ENCODE measurements around the gene UROS. TPM values are rescaled to one million over a fixed set of nuclear protein-coding genes. Genes with fewer than 3 reads are reported as not detected.
A peak's percentile ranks its signal among the peaks of the same experiment; 100 is the strongest.

UROS gene
- total and polyA plus RNA-seq, 5 donors from 2014 or later = 22.3 to 72.6 (median 62.5) TPM

- Histone ChIP-seq H3K36me3 (ENCODE audit: control insufficient read depth, insufficient read depth, low read length) (peaks cover 12% of the 10 kb centered on the region), H3K27me3 (ENCODE audit: control insufficient read depth, insufficient read depth, low read length) (no peaks in the 10 kb centered on the region), H3K9me3 (ENCODE audit: control insufficient read depth in 2 of 2, low read length in 2 of 2) (no peaks in the 10 kb centered on the region), H3K4me3 (ENCODE audit: low read depth, low read length) (no peak overlapping the region), H3K27ac (ENCODE audit: insufficient read depth, low read length, poor library complexity, severe bottlenecking) (no peak overlapping the region), H3K4me1 (ENCODE audit: control insufficient read depth, insufficient read depth, low read length, poor library complexity, severe bottlenecking) (no peaks in the 10 kb centered on the region)
- Mint-ChIP-seq H3K27ac (no peak overlapping the region), H3K4me3 (no peak overlapping the region), H3K36me3 (peaks cover 29% of the 10 kb centered on the region), H3K27me3 (no peaks in the 10 kb centered on the region), H3K9me3 (no peaks in the 10 kb centered on the region), H3K4me1 (peaks cover 0 to 2% (median 0%) of the 10 kb centered on the region in 4 donors)
- DNase-seq (no peak), ATAC-seq (ENCODE audit: low read depth in 2 of 2) (no peak)
Observed at GRCh38 chr10:125844751-125845221, 21.7 kb upstream of the UROS start.

GRCh38 chr10:125843603-125844329 lies 20.7 kb upstream of the UROS start:
- H3K27me3 Mint-ChIP-seq = no peaks in the 10 kb centered on the region
- H3K27me3 ChIP-seq (ENCODE audit: control insufficient read depth, insufficient read depth, low read length) = no peaks in the 10 kb centered on the region
- no peak overlapping the region for H3K27ac ChIP-seq (ENCODE audit: insufficient read depth, low read length, poor library complexity, severe bottlenecking)
- DNase-seq (no peak), ATAC-seq (ENCODE audit: low read depth in 2 of 2) (no peak)
- no peak overlapping the region for H3K27ac Mint-ChIP-seq
- no peak overlapping the region for H3K4me3 Mint-ChIP-seq
- no peaks in the 10 kb centered on the region for H3K4me1 ChIP-seq (ENCODE audit: control insufficient read depth, insufficient read depth, low read length, poor library complexity, severe bottlenecking)
- H3K9me3 ChIP-seq (ENCODE audit: control insufficient read depth in 2 of 2, low read length in 2 of 2) = no peaks in the 10 kb centered on the region
- H3K36me3 Mint-ChIP-seq = peaks cover 29% of the 10 kb centered on the region
- no peak overlapping the region for H3K4me3 ChIP-seq (ENCODE audit: low read depth, low read length)
- H3K4me1 Mint-ChIP-seq = peaks cover 0 to 2% (median 0%) of the 10 kb centered on the region in 4 donors
- no peaks in the 10 kb centered on the region for H3K9me3 Mint-ChIP-seq
- H3K36me3 ChIP-seq (ENCODE audit: control insufficient read depth, insufficient read depth, low read length) = peaks cover 12% of the 10 kb centered on the region

- Histone ChIP-seq H3K4me1 (ENCODE audit: control insufficient read depth, insufficient read depth, low read length, poor library complexity, severe bottlenecking) (no peaks in the 10 kb centered on the region), H3K9me3 (ENCODE audit: control insufficient read depth in 2 of 2, low read length in 2 of 2) (no peaks in the 10 kb centered on the region), H3K27ac (ENCODE audit: insufficient read depth, low read length, poor library complexity, severe bottlenecking) (no peak overlapping the region), H3K4me3 (ENCODE audit: low read depth, low read length) (no peak overlapping the region), H3K36me3 (ENCODE audit: control insufficient read depth, insufficient read depth, low read length) (peaks cover 29% of the 10 kb centered on the region), H3K27me3 (ENCODE audit: control insufficient read depth, insufficient read depth, low read length) (no peaks in the 10 kb centered on the region)
- Mint-ChIP-seq H3K4me3 (no peak overlapping the region), H3K27me3 (no peaks in the 10 kb centered on the region), H3K9me3 (no peaks in the 10 kb centered on the region), H3K27ac (no peak overlapping the region), H3K4me1 (peaks cover 0 to 2% (median 1%) of the 10 kb centered on the region in 4 donors), H3K36me3 (peaks cover 27% of the 10 kb centered on the region)
- ATAC-seq (ENCODE audit: low read depth in 2 of 2) (no peak), DNase-seq (no peak)
Observed at GRCh38 chr10:125840955-125841354, 17.9 kb upstream of the UROS start.

DNA sequence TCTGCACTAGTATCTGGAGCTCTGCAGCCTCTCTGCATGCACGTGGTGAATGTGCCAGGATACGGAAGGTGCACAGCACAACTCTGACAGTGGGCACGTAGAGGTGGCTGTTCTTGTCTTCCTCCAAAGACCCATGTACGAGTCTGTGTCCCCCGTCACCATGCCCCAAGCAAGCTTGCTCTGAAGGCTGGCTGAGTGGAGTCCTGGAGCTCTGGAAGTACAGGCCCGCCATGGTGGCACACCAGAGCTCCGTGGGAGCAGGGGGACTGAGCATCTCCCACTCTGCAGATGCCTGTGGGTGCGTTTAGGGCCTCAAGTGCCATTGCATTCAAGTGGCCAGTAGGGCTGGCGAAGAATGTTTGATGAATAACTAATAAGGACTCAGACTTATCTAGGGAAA lies 17.3 kb upstream of the UROS start:
- Histone ChIP-seq H3K27me3 (ENCODE audit: control insufficient read depth, insufficient read depth, low read length) (no peaks in the 10 kb centered on the region), H3K36me3 (ENCODE audit: control insufficient read depth, insufficient read depth, low read length) (peaks cover 35% of the 10 kb centered on the region), H3K9me3 (ENCODE audit: control insufficient read depth in 2 of 2, low read length in 2 of 2) (no peaks in the 10 kb centered on the region), H3K27ac (ENCODE audit: insufficient read depth, low read length, poor library complexity, severe bottlenecking) (no peak overlapping the region), H3K4me3 (ENCODE audit: low read depth, low read length) (no peak overlapping the region), H3K4me1 (ENCODE audit: control insufficient read depth, insufficient read depth, low read length, poor library complexity, severe bottlenecking) (no peaks in the 10 kb centered on the region)
- H3K36me3 Mint-ChIP-seq = peaks cover 33% of the 10 kb centered on the region
- ATAC-seq (ENCODE audit: low read depth in 2 of 2) (no peak), DNase-seq (no peak)
- H3K27me3 Mint-ChIP-seq = no peaks in the 10 kb centered on the region
- no peak overlapping the region for H3K4me3 Mint-ChIP-seq
- no peaks in the 10 kb centered on the region for H3K9me3 Mint-ChIP-seq
- H3K27ac Mint-ChIP-seq = no peak overlapping the region
- peaks cover 0 to 5% (median 3%) of the 10 kb centered on the region in 4 donors for H3K4me1 Mint-ChIP-seq

DNA sequence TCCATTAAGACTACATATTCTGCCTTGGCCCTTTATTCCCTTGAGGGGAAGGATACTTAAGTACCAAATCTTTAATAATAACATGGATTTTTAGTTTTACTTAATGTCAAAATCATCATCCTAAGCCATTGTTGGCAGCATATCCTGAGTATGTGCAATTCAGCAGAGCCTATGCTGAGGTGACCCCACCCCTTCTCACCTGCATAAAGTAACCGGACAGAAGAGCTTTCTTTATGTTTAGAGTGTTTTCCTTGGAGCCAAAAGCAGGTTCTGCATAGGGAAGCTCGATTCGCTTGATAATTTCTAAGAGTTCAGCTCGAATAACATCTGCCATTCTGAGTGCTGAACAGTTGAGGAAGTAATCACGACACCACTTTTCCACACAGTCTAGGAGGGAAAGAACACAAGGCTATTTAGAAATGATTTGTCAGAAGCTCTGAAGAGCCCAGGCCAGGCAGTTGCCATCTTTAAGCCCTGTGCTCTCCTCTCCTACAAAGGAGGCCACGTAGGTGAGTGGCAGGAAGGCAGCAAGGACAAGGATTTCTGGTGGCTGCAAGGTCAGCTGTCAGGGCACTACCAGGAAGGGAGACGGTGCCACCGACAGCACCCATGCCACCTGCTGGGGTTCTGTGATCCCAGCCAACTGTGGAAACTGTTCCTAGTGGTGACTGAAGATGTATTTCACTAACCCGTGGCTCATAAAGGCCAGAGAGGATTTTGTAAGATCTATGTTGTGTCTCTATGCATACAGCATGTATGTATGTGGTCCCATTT lies 15.9 kb upstream of the UROS start:
- Histone ChIP-seq H3K27ac (ENCODE audit: insufficient read depth, low read length, poor library complexity, severe bottlenecking) (no peak overlapping the region), H3K4me1 (ENCODE audit: control insufficient read depth, insufficient read depth, low read length, poor library complexity, severe bottlenecking) (no peaks in the 10 kb centered on the region), H3K9me3 (ENCODE audit: control insufficient read depth in 2 of 2, low read length in 2 of 2) (no peaks in the 10 kb centered on the region), H3K36me3 (ENCODE audit: control insufficient read depth, insufficient read depth, low read length) (peaks cover 41% of the 10 kb centered on the region), H3K4me3 (ENCODE audit: low read depth, low read length) (no peak overlapping the region), H3K27me3 (ENCODE audit: control insufficient read depth, insufficient read depth, low read length) (no peaks in the 10 kb centered on the region)
- no peak overlapping the region for H3K4me3 Mint-ChIP-seq
- H3K27me3 Mint-ChIP-seq = no peaks in the 10 kb centered on the region
- ATAC-seq (ENCODE audit: low read depth in 2 of 2) = no peak
- peaks cover 0 to 5% (median 2%) of the 10 kb centered on the region in 4 donors for H3K4me1 Mint-ChIP-seq
- peak overlapping the region in 1 of 3 donors; percentile 38 for H3K27ac Mint-ChIP-seq
- peaks cover 35% of the 10 kb centered on the region for H3K36me3 Mint-ChIP-seq
- no peaks in the 10 kb centered on the region for H3K9me3 Mint-ChIP-seq
- DNase-seq = no peak

DNA sequence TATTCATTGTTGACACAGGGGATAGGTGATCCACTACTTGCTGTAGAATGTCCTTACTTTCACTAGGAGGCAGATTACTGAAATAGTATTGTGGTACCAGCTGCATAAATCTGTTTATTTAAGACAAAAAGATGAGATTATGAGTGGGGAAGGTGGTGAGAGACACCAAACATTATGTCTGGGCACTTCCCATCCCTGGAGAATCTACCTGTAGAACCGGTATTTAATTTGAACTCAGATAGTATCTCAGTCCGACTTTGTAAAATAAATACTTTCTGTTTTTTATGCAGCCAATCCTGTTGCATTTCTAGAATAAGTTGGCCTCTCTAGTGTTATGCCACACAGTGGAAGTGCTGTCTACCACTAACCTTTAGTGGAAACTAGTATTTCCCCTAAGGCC lies 13.7 kb upstream of the UROS start:
- Histone ChIP-seq H3K27ac (ENCODE audit: insufficient read depth, low read length, poor library complexity, severe bottlenecking) (no peak overlapping the region), H3K27me3 (ENCODE audit: control insufficient read depth, insufficient read depth, low read length) (no peaks in the 10 kb centered on the region), H3K36me3 (ENCODE audit: control insufficient read depth, insufficient read depth, low read length) (peaks cover 63% of the 10 kb centered on the region), H3K4me3 (ENCODE audit: low read depth, low read length) (no peak overlapping the region), H3K9me3 (ENCODE audit: control insufficient read depth in 2 of 2, low read length in 2 of 2) (no peaks in the 10 kb centered on the region), H3K4me1 (ENCODE audit: control insufficient read depth, insufficient read depth, low read length, poor library complexity, severe bottlenecking) (no peaks in the 10 kb centered on the region)
- Mint-ChIP-seq H3K36me3 (peaks cover 33% of the 10 kb centered on the region), H3K4me1 (peaks cover 0 to 5% (median 2%) of the 10 kb centered on the region in 4 donors), H3K9me3 (no peaks in the 10 kb centered on the region), H3K4me3 (no peak overlapping the region), H3K27ac (peak overlapping the region in 1 of 3 donors; percentile 59), H3K27me3 (no peaks in the 10 kb centered on the region)
- no peak for DNase-seq
- ATAC-seq (ENCODE audit: low read depth in 2 of 2) = no peak

DNA sequence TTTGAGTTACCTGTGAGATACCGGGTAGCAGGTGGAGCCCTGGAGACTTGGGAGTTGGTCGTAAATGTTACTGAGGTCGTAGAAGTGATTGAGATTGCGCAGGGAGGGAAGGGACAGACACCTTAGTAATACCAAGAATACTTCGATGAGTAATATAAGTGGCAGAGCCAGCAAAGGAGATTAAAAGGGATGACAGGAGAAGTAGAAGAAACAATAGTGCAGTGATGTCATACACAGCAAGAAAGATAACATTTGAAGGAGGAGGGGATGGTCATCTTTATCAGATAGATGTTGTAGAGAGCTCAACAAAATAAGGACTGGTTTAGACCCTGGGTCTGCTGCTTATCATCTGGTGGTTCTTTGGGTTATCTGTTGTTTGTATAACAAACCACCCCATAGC lies 5.3 kb upstream of the UROS start:
- Mint-ChIP-seq H3K27me3 (no peaks in the 10 kb centered on the region), H3K9me3 (no peaks in the 10 kb centered on the region), H3K4me3 (peak overlapping the region in 1 of 4 donors; percentile 24), H3K4me1 (peaks cover 8 to 14% (median 12%) of the 10 kb centered on the region in 4 donors), H3K27ac (peak overlapping the region in 1 of 3 donors; percentile 29), H3K36me3 (peaks cover 32% of the 10 kb centered on the region)
- Histone ChIP-seq H3K4me3 (ENCODE audit: low read depth, low read length) (no peak overlapping the region), H3K9me3 (ENCODE audit: control insufficient read depth in 2 of 2, low read length in 2 of 2) (no peaks in the 10 kb centered on the region), H3K27ac (ENCODE audit: insufficient read depth, low read length, poor library complexity, severe bottlenecking) (no peak overlapping the region), H3K4me1 (ENCODE audit: control insufficient read depth, insufficient read depth, low read length, poor library complexity, severe bottlenecking) (peaks cover 21% of the 10 kb centered on the region), H3K36me3 (ENCODE audit: control insufficient read depth, insufficient read depth, low read length) (peaks cover 66% of the 10 kb centered on the region), H3K27me3 (ENCODE audit: control insufficient read depth, insufficient read depth, low read length) (no peaks in the 10 kb centered on the region)
- DNase-seq (no peak), ATAC-seq (ENCODE audit: low read depth in 2 of 2) (no peak)
